Fibroblast of the aortic adventitia (primary cell): Measurements from ENCODE around the gene OR2A2. TPM values are rescaled to one million over a fixed set of nuclear protein-coding genes. Genes with fewer than 3 reads are reported as not detected.
"Not testable (repeated sequence)": the region's sequence is repeated elsewhere in the genome, so short reads cannot be mapped to it uniquely, and the experiment has no call there.

Experiments
- DNase-seq: peaks from one replicate; pipeline ENCODE4 v3.0.0-alpha.2; 2010; ENCODE audit warnings: low read depth
- H3K4me3 ChIP-seq: 2 replicates; pipeline ENCODE4 v1.5.1; 2011; ENCODE audit warnings: low read depth, mild to moderate bottlenecking, control low read depth, low read length, moderate library complexity
- CTCF ChIP-seq: IDR thresholded peaks from 2 replicates; pipeline ENCODE4 v1.5.1; 2011; ENCODE audit warnings: mild to moderate bottlenecking, low read length, control low read depth, inconsistent platforms; ENCODE audit not compliant: insufficient read depth
- total RNA-seq: library from RNA; depleted of rRNA; stranded (reverse); fragments of >200 nt; gene quantifications from 2 replicates; pipeline ENCODE4 v1.2.3, GENCODE V29; 2012; ENCODE audit warnings: low replicate concordance

Gene OR2A2
- total RNA-seq, 1 donor, result not detected

- H3K4me3 ChIP-seq, result no peak overlapping the region
- DNase-seq, result no peak
- TF ChIP-seq CTCF, result no peak
Observed at GRCh38 chr7:144110272-144110671, 889 bp downstream of the OR2A2 start.

DNA sequence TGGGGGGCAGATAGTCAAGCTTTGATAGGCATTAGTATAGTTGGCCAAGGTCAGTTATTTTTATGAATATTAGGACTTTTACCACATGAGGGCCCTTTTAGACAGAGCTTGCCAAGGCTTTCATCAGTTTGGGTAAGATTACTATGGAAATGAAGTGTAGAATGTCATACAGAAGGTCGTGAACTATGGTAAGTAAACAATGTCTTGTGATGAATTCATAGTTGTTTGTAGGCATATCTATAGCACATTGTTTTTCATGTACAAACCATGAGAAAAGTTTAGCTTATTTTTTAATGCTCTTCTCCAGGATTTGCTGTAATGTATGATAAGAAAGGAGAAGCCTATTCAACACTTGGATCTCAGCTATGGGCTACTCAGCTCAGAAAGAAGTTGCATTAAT, 4.3 kb downstream of the OR2A2 start:
- no peak for DNase-seq
- TF ChIP-seq CTCF, result no peak
- no peak overlapping the region for H3K4me3 ChIP-seq

DNA sequence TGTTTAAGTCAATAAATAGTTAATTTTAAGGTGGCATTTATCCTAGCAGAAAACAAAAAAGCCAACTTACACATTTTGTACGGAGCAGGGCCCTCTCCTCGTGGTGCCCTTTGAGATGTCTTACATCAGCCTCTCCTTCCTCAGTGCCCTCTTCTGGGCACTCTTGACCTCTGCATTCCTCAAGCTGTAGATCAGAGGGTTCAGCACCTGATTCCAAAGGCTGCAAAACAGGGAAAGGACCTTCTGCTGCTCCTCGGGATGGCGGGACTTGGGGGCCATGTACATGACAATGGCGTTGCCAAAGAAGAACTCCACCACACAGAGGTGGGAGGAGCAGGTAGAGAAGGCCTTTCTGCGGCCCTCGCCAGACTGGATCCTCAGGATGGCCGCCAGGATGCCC, 9.0 kb downstream of the OR2A2 start:
- no peak for DNase-seq
- no peak for TF ChIP-seq CTCF

GRCh38 chr7:144122876-144123275, 13.5 kb downstream of the OR2A2 start, which contains the start of gene OR2A14:
TSS of gene OR2A14 (plus strand) at chr7:144123176. CDS start at chr7:144129113, 5,937 bp downstream.
- H3K4me3 ChIP-seq, result no peak within 1 kb of the TSS
- DNase-seq, result no peak
- no peak for TF ChIP-seq CTCF

More for the DNA sequence above, 9.0 kb downstream of the OR2A2 start:
- H3K4me3 ChIP-seq, result no peak overlapping the region

DNA sequence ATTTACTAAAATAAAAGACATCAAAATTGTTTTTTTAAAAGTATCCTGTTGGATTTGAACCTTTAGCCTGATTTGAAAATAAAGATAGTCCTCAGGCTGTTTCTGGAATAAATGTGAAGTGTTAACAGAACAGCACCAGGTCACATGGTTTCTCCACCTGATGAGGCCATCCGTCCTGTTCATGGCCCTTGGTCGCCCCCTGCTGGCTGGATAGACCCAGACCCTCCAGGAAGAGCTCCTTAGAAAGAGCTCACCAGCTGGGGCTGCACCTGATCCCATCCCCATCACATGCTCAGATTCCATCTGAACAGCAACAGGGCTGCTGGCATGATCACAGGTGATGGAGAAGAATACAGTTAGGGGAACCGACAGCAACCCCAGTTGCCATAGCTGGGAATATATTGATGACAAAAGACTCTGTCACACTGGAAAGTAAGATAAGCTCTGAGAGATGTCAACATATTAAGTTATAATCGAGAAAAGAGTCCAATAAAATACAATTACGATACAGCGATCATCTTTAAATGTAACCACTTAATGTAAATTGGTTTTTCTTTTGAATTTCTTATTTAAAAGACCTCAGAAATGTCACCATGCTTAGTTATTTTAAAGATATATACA, 18.4 kb downstream of the OR2A2 start:
- peak; percentile 77 for DNase-seq
- H3K4me3 ChIP-seq, result no peak overlapping the region
- peak; percentile 90 for TF ChIP-seq CTCF

DNA sequence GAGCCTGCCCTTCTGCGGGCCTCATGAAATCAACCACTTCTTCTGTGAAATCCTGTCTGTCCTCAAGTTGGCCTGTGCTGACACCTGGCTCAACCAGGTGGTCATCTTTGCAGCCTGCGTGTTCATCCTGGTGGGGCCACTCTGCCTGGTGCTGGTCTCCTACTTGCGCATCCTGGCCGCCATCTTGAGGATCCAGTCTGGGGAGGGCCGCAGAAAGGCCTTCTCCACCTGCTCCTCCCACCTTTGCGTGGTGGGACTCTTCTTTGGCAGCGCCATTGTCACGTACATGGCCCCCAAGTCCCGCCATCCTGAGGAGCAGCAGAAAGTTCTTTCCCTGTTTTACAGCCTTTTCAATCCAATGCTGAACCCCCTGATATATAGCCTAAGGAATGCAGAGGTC, 20.2 kb downstream of the OR2A2 start:
- not testable (repeated sequence) for H3K4me3 ChIP-seq, DNase-seq

GRCh38 chr7:144130730-144131129, 21.3 kb downstream of the OR2A2 start:
- no peak overlapping the region for H3K4me3 ChIP-seq
- no peak for DNase-seq
- no peak for TF ChIP-seq CTCF
